T1000 (cell line): Measurements from ENCODE around the gene PCSK7.
"Not testable (repeated sequence)": the region's sequence is repeated elsewhere in the genome, so short reads cannot be mapped to it uniquely, and the experiment has no call there.

ENCODE experiments used
- DNase-seq: peaks from one replicate; lab custom pipeline; 2025; ENCODE audit warnings: mixed read lengths; lab: John Stamatoyannopoulos, UW

The PCSK7 gene

GRCh38 chr11:117214404-117215110 lies 17.3 kb downstream of the PCSK7 start:
- DNase-seq = no peak

- no peak for DNase-seq
Observed at GRCh38 chr11:117212697-117213355, 19.0 kb downstream of the PCSK7 start.

GRCh38 chr11:117210620-117211019 lies 21.3 kb downstream of the PCSK7 start:
- no peak for DNase-seq

GRCh38 chr11:117209351-117210125 lies 22.3 kb downstream of the PCSK7 start:
- not testable (repeated sequence) for DNase-seq

- DNase-seq = not testable (repeated sequence)
Observed at GRCh38 chr11:117208710-117209109, 23.2 kb downstream of the PCSK7 start.

DNA sequence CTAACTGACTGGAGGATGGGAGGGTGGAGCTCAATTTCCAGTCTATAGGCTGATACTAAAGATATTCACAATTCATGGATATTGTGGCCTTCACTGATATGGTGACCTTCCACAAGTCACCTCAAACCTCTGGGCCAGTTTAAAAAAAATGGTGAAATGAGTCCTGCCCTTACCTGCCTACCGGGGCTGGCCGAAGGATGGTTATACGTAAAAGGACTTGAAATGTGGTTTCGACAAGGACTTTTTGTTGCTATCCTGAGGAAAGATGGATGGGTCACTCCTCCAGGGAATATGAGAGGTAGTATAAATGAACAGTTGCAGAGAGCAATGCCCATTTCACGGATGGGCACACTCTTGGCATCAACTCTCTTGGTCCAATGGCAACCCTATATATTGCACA lies 24.4 kb downstream of the PCSK7 start:
- DNase-seq = not testable (repeated sequence)

DNA sequence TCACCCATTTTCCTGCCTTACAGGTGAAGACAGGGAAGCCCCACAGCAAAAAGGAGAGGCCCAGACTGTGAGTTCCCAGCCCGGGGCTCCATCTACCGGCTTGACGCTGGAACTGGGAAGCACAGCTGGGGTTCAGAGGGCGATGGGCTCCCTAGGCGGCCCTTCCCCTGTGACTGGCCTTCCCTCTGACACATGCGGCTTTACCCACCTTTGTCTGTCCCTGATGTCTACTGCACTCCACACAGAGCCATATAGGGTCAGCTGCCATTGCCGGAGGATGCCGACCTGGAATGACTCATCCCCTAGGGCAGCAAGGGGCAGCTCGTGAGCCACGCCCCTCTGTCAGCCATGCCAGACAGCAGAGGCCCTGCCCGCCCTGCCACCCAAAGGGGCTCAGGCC lies 25.0 kb downstream of the PCSK7 start:
- not testable (repeated sequence) for DNase-seq

DNA sequence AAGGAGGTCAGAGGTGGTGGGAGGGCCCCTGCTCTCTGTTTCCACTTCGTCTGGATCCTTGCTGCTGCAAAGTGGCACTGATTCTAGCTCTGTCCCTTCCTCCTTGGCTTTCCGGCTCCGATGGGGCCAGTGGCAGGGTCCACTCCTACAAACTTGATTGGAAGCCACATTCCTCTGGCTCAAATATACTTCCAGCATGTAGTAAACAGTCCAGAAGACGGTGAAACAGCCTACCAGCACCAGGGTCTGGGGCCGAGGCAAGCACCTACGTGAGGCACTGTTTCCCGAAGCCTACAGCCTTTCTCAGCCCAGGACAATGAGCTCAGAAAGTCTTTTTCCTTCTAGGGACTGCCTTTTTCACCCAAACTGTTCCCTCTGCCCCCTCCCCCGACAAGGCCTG lies 25.8 kb downstream of the PCSK7 start:
- not testable (repeated sequence) for DNase-seq

DNA sequence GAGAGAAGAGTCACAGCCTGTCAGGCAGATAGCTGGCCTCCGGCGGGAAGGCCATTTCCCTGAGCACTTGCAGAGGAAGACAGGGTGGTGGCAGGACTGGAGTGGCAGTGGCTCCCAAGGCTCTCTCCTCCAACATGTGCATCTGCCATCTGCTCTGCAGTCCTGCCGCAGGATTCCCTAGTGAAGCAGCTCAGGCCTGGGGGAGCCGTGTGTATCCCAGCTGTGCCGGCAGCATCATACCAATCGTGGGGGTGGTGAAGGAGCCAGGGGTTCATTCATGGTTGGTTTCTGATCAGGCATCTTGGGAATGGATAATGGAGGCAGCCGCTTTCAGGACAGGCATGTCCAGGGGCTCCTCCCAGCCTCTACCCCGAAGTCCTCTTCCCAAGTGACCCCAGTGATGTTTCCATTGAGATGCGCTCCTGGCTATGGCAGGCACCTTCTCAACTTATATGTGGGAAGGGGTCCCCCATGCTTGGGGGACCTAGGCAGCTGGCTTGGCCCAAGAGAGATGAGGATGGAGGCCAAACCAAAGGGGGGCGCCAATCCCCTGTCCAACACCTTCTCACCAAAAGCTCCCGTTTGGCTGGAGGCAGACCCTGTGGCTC lies 26.6 kb downstream of the PCSK7 start:
- DNase-seq = no peak

GRCh38 chr11:117204283-117205080 lies 27.4 kb downstream of the PCSK7 start:
- DNase-seq = no peak

- no peak for DNase-seq
Observed at GRCh38 chr11:117203069-117203407, 28.8 kb downstream of the PCSK7 start.

DNA sequence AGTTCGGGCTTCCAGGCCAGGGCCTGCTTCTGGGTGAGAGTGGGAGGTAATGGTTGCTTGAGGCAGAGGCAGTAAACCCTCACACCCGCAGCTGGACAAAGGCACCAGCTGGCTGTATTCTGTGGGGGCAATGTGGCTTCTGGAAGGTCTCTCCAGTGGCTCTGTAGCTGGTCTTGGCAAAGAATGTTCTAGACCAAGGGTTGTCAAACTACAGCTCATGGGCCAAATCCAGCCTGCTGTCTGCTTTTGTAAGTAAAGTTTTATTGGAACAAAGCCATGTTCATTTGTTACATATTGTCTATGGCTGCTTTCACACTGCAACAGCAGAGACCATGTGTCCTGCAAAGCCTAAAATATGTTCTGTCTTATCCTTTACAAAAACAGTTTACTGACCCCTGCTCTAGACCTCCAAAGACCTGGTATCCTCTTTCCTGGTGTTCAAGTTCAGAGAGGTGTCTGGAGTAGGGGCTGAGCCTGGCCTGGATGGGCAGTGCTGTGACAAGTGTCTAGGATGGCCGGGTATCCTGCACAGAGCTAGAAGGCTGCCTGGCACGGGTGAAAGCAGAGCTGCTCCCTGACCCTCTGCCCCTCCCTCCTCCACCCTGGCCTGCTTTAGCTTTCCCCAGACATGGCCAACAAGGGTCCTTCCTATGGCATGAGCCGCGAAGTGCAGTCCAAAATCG lies 29.3 kb downstream of the PCSK7 start:
- no peak for DNase-seq

DNA sequence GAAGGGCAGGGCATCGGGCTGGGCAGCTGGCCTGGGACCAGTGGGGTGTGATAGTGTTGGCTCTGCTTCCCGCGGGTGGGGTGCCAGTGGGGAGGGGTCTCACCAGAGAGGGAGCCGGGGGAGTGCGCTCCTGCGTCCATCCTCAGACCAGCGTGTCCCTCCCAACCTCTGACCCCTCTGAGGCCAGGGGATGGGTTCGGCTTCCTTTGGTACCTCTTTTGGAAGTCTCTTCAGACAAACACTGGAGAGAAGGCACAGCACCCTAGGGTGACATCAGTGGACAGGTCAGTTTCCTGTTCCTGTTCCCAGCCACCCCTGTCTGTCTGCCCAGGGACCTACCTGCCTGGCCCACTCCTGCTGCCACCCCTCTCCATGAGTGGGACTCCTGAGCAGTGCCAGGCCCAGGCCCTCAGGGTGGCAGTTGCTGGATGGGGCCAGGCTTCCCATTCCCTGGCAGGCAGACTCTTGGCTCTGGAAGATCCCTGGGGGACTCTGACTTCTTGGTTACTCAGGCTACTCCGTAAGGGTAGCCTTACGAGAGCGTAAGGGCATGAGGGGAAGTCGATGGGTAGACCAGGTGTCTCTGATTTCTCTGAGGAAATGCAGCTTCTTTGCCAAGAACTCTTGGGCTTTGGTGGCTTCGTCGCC lies 30.1 kb downstream of the PCSK7 start:
- DNase-seq = no peak

DNA sequence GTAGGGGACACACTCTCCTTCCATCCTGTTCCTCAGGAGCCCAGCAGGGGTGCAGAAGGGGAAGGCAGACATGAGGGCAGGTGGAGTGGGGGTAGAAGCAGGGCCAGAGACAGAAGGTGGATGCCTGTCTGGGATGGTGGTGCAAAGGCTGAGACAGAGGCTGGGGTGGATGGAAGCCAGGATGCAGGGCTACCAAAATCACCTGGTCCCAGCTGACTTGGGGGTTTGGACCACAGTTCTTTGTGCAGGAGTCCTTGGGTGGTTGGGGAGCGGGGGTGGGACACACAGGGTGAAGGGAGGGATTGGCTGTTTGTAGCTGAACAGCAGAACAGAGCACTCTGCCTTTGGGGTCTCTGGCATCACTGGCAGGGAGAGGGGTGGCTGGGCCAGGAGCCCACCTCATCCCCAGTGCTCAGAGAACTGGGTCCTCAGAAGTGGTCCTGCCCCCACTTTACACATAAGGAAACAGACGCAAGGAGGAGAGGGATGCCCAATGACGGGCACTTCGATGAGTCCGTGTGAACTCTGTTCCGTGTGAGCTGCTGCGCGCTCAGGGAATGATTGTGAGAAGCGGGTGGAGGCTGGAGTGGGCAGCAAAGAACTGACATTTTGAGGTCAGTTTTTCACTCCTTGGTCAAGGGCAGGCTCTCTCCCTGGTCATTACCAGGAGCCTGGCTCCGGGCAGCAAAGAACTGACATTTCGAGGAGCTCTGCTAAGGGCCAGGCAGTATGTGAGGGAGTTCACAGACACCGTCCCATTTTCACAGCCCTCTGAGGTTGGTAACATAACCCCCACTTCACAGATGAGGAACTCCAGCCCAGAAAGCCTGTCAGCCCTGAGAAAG lies 30.8 kb downstream of the PCSK7 start:
- DNase-seq = no peak

GRCh38 chr11:117199916-117200812 lies 31.7 kb downstream of the PCSK7 start:
- no peak for DNase-seq

GRCh38 chr11:117199053-117199915 lies 32.6 kb downstream of the PCSK7 start, which contains the start of gene TAGLN:
Gene TAGLN, plus strand, starts transcription at chr11:117199370. Its CDS starts 3,644 bp downstream, at chr11:117203014.
- DNase-seq = no peak

DNA sequence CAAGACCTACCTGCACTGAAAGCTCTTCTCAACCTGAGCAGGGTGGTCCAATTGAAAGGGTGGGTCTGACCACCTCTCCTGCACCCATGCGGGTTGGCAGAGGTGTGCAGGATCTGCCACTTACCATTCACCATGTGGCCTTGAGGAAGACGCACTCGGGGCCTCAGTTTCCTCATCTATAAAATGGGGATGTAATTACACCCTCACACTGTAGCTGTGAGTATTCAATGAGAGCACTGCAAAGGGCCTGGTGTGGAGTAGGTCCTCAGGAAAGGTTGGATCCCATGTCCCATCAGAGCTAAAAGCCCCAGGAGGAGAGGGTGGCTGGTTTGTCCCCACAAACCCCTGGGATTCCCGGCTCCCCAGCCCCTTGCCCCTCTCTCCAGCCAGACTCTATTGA lies 33.3 kb downstream of the PCSK7 start:
- no peak for DNase-seq
